HG02678 (cell line): ENCODE results near the gene HTT.

ENCODE experiments used
- ATAC-seq: cut with Tn5 transposase; IDR thresholded peaks from one replicate; pipeline ENCODE4 v1.9.1; 2021; ENCODE audit warnings: mild to moderate bottlenecking, moderate library complexity; ENCODE audit not compliant: unreplicated experiment

HTT gene

GRCh38 chr4:3229964-3230363 lies 155.5 kb downstream of the HTT start:
- no peak for ATAC-seq

DNA sequence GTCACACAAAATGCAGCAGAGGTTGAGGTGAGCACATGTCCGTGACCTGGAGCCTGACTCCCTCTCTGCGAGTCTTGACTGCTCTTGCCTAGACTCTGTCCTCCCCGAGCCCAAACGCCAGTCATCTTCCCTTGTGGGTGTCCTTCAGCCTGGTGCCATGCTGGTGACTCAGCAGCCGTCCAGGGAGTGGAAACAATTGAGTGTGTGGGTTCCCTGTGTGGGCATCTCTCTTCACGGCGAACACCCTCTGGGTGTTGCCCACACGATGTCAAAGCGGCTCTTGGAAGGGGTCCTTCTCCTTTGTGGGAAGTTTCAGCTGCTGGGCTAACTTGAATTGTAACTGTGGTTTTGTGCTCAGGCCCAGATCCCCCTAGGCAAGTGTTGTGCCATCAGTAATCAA lies 157.0 kb downstream of the HTT start:
- no peak for ATAC-seq

DNA sequence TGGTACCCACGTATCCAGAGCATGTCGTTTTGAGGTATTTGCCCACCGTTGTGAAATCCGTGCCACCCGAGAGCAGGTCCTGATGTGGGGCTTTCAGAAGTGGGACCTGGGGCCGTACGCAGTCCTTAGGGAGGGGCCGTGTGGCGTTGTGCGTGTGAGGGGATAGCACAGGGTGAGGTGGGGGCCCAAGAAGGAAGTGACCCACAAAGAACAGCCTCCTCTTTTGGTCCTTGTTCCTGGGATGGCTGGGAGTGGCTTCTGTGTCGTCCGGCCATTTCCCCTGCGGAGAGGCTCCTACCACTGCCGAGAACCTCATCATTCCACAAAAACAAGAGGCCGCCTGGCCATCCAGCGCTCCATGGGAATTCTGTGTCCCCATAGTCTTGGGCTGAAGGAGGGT lies 157.5 kb downstream of the HTT start:
- no peak for ATAC-seq

GRCh38 chr4:3232871-3233271 lies 158.4 kb downstream of the HTT start:
- ATAC-seq, result no peak

GRCh38 chr4:3233391-3234071 lies 159.1 kb downstream of the HTT start:
- no peak for ATAC-seq

DNA sequence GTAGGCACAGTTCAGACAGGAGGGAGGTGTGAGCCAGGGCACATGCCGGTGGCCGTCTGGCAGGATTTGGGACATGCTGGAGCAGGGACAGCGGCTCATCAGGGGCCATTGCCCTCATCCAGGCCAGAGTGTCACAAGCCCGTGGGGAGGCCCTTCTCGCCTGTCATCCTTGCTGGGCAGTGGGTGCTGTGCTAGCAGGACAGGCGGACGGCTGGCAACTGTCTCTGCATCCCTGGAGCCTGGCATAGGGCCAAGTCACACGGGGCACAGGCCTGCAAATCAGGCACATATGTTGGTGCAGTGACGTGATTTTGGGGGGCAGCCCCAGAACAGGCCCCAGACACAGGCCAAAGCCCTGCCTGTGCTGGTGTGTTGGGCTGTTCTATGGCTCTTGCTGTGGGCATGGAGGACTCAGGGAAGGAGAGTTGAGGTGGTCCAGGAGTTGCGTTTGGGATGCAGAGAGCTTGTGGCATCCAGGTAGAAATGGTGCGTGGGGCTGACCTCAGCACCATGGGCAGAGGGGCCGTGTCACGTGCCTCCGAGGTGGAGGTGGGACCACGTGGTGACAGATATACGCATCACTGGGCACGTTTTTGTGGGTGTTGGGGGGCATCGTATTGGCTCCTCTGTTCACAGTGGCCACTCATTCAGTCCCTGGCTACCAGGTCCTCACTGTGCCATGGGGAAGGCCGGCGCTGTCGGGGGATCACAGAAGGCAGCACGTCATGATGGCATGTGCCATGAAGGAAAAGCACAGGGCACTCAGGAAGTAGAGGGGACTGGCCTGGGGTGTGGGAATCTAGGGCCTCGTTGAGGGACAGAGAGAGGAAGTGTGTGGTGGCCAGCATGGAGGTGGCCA lies 159.9 kb downstream of the HTT start:
- ATAC-seq, result no peak

GRCh38 chr4:3235030-3235345 lies 160.5 kb downstream of the HTT start:
- ATAC-seq, result no peak

GRCh38 chr4:3235581-3235980 lies 161.1 kb downstream of the HTT start:
- ATAC-seq, result no peak

- no peak for ATAC-seq
These were observed 161.9 kb downstream of the HTT start for GRCh38 chr4:3236326-3236878.

DNA sequence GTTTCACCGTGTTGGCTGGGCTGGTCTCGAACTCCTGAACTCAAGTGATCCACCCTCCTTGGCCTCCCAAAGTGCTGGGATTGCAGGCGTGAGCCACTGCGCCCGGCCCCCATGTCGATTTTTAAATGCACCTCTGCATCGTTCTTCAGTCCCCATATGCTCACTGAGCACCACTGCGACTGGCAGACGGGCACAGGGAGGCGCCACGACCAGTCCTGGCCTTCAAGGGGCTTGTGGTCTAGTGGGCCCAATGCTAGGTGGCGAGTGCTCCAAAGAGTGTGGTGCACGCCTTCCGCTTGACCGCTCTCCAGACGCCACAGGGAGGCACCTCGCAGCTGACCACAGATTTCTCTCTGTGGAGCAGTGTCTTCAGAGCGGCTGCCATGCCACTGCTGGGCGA lies 162.8 kb downstream of the HTT start:
- no peak for ATAC-seq

DNA sequence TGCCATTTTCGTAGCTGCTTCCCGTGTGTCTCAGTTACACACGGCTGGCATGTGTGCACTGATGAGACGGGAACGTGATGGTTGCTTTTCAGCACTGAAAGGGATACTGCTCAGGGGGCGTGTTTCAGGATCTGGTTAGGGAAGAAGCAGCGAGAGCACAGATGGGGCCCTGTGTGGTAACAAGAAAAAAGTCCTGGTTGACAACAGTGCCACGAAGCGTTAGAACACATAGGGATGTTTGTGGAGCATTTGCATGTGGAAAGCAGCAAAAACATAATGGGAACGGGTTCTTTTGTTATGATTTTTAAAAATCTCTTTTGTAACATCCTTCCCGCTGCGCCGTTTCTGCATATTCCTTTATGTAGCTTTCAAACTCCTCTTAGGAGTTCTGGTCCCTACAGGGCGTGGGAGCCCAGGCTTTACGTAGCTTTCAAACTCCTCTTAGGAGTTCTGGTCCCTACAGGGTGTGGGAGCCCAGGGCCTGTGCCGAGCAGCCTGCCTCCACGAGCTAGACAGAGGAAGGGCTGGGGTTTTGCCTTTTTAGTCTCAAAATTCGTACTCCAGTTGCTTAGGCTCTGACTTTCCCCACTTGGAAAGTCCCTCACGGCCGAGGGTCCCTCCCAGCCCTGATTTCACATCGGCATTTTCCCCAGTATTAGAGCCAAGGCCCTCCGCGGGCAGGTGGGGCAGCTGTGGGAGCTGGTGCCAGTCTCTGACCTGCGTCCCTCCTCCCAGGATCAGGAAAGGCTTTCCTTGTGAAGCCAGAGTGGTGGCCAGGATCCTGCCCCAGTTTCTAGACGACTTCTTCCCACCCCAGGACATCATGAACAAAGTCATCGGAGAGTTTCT lies 163.5 kb downstream of the HTT start:
- ATAC-seq, result no peak

- no peak for ATAC-seq
These were observed 164.2 kb downstream of the HTT start for GRCh38 chr4:3238721-3239120.

DNA sequence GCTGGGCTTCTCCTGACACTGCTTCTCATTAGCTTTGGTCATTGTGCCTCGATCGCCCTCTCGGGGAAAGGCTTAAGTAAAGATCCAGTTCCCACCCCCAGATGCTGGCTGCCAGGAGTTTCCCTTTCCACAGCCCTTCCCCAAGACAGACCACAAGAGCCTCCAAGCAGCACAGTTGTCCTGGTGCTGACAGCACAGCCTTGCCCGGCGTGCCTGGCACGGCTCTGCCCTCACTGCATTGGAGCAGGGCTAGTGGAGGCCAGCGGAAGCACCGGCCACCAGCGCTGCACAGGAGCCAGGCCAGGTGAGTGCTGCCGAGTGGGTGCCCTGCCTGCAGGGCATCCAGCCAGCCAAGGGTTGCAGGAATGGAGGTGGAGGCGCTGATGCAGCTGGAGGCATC lies 164.8 kb downstream of the HTT start:
- ATAC-seq, result no peak

DNA sequence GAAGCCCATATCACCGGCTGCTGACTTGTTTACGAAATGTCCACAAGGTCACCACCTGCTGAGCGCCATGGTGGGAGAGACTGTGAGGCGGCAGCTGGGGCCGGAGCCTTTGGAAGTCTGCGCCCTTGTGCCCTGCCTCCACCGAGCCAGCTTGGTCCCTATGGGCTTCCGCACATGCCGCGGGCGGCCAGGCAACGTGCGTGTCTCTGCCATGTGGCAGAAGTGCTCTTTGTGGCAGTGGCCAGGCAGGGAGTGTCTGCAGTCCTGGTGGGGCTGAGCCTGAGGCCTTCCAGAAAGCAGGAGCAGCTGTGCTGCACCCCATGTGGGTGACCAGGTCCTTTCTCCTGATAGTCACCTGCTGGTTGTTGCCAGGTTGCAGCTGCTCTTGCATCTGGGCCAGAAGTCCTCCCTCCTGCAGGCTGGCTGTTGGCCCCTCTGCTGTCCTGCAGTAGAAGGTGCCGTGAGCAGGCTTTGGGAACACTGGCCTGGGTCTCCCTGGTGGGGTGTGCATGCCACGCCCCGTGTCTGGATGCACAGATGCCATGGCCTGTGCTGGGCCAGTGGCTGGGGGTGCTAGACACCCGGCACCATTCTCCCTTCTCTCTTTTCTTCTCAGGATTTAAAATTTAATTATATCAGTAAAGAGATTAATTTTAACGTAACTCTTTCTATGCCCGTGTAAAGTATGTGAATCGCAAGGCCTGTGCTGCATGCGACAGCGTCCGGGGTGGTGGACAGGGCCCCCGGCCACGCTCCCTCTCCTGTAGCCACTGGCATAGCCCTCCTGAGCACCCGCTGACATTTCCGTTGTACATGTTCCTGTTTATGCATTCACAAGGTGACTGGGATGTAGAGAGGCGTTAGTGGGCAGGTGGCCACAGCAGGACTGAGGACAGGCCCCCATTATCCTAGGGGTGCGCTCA lies 165.8 kb downstream of the HTT start:
- ATAC-seq, result no peak

- no peak for ATAC-seq
These were observed 166.5 kb downstream of the HTT start for GRCh38 chr4:3240936-3241522.

DNA sequence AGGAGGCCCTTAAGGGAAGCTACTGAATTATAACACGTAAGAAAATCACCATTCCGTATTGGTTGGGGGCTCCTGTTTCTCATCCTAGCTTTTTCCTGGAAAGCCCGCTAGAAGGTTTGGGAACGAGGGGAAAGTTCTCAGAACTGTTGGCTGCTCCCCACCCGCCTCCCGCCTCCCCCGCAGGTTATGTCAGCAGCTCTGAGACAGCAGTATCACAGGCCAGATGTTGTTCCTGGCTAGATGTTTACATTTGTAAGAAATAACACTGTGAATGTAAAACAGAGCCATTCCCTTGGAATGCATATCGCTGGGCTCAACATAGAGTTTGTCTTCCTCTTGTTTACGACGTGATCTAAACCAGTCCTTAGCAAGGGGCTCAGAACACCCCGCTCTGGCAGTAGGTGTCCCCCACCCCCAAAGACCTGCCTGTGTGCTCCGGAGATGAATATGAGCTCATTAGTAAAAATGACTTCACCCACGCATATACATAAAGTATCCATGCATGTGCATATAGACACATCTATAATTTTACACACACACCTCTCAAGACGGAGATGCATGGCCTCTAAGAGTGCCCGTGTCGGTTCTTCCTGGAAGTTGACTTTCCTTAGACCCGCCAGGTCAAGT lies 167.5 kb downstream of the HTT start:
- no peak for ATAC-seq

GRCh38 chr4:3243136-3243780 lies 168.8 kb downstream of the HTT start:
- ATAC-seq, result no peak

DNA sequence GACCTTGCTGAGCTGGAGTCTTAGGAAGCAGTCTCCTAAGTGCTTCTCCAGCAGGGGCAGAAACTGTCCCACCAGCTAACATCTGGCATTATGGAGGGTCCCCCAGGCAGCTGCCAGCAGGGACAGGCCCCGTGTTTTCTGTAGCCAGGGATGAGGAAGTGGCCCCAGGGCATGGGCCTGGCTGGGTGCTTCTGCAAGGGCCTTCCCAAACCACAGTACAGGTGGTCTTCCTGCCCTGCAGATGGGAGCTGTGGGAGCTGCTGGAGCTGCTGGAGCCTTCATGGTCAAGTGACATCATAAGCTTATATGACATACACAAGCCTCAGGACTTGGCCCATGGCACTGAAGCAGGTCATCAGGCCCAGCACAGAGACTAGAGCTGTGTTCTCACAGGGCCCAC lies 169.5 kb downstream of the HTT start:
- ATAC-seq, result no peak

DNA sequence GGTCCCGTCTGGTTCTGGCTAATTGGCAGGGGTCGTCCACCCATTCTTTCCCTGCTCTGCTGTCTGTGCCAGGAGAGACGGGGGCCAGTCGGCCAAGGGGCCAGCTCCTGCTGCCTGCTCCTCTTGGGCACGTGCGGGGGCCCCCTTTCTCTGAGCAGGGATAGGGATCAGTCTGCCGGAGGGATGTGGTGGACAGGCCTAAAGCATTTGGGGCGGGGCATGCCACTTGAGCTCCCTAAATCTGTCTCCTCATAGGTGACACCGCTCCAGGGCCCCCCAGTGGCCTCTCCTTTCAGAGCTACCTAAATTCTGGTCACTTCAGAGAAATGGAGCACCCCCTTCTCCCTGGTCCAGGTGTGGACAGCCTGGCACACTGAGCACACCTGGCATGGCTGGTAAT lies 170.3 kb downstream of the HTT start:
- no peak for ATAC-seq
